ENCODE measurements around the gene CBLB. TPM values are rescaled to one million over a fixed set of nuclear protein-coding genes. Genes with fewer than 3 reads are reported as not detected.

Gene CBLB
- total and polyA plus RNA-seq, 10 donors: 13.8 to 138 (median 67.5) TPM

DNA sequence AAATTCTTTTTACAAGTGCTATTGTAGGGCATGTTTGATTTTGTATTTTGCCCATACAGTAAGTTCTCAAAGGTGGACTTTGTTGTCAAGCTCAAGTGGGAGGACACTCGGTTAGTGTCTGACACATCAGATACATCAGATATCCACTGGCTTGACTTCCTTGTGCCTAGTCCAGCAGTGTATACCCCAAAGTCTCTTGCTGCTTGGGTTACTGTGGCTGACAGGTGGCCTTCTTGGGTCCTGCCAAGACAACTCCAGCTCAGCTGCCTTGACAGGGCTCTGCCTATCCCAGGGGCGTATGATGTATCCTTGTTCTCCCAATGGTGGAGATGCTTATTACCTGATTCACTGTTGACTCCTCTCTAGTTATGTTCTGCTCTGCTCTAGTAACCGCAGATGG, 214.9 kb downstream of the CBLB start:
- intact Hi-C loops (cut with DNase I; ENCODE audit: low total_unique reads): no loop called here
- Histone ChIP-seq H3K4me1 (no peaks in the 10 kb centered on the region), H3K4me3 (no peak overlapping the region), H3K36me3 (peaks cover 0 to 28% (median 13%) of the 10 kb centered on the region in 6 donors), H3K27me3 (replicated peaks in 1 of 7) (no peaks in the 10 kb centered on the region), H3K9me3 (no peaks in the 10 kb centered on the region), H3K27ac (no peak overlapping the region)
- TF ChIP-seq POLR2A (IDR thresholded peaks at IDR 0.05) (no peak), POLR2AphosphoS5 (IDR thresholded peaks at IDR 0.05) (peak in 1 of 3 donors; percentile 28)
- no peak for DNase-seq
- 88 to 100% (median 93%) methylated on average over 3 of the region's 3 CpGs for WGBS, 5 donors

DNA sequence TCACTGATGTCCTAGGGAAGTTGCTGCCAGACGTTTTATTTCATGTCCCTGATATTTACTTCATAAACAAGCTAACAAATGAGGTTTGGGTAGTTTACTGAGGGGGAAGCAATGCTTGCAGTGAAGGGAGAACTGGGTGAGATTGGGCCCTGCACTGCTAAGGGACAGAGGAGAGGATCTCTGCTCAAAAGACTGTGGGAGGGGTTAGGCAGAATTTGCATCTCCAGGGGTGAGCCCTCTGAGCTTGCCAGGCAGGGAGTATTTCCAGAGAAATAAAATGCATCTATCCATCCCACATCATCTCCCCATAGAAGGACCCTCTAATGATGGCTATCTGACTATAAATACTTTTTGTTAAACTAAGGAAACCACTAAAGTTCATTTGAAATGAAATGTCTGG, 215.6 kb downstream of the CBLB start:
- TF ChIP-seq POLR2AphosphoS5 (IDR thresholded peaks at IDR 0.05) (no peak), POLR2A (IDR thresholded peaks at IDR 0.05) (no peak)
- TF ChIP-seq, protein P1, sequence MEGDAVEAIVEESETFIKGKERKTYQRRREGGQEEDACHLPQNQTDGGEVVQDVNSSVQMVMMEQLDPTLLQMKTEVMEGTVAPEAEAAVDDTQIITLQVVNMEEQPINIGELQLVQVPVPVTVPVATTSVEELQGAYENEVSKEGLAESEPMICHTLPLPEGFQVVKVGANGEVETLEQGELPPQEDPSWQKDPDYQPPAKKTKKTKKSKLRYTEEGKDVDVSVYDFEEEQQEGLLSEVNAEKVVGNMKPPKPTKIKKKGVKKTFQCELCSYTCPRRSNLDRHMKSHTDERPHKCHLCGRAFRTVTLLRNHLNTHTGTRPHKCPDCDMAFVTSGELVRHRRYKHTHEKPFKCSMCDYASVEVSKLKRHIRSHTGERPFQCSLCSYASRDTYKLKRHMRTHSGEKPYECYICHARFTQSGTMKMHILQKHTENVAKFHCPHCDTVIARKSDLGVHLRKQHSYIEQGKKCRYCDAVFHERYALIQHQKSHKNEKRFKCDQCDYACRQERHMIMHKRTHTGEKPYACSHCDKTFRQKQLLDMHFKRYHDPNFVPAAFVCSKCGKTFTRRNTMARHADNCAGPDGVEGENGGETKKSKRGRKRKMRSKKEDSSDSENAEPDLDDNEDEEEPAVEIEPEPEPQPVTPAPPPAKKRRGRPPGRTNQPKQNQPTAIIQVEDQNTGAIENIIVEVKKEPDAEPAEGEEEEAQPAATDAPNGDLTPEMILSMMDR (IDR thresholded peaks at IDR 0.05 in 8 of 11, conservative IDR thresholded peaks at IDR 0.05 in 3 of 11): no peak
- peaks cover 0 to 20% (median 6%) of the 10 kb centered on the region in 6 donors for H3K36me3 ChIP-seq
- intact Hi-C loops (cut with DNase I; ENCODE audit: low total_unique reads): no loop called here
- H3K4me1 ChIP-seq: no peaks in the 10 kb centered on the region
- H3K27ac ChIP-seq: no peak overlapping the region
- 51 to 70% (median 58%) methylated on average over 1 of the region's 1 CpG for WGBS, 5 donors
- no peaks in the 10 kb centered on the region for H3K27me3 ChIP-seq (replicated peaks in 1 of 7)
- H3K4me3 ChIP-seq: no peak overlapping the region
- DNase-seq: no peak
- no peaks in the 10 kb centered on the region for H3K9me3 ChIP-seq

DNA sequence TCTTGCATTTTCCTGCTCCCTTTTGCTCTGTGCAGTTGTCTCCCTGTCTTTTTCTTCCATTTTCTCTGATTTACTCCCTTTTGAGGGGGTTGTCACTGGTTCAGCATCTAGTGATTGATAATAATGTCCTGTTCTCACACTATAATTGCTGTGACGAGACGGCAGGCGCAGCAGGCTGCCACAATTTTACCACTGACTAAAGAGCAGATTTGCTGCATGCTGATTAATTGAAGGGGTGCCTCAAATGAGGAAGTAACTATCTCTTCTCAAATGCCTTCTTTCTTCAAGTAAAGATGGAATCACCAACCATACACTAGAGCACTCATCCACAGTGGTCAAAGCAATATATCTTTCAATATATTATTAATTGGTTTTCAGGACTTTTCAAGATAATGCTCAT, 219.3 kb downstream of the CBLB start:
- Histone ChIP-seq H3K27ac (no peak overlapping the region), H3K4me1 (no peaks in the 10 kb centered on the region), H3K9me3 (no peaks in the 10 kb centered on the region), H3K36me3 (no peaks in the 10 kb centered on the region), H3K4me3 (no peak overlapping the region), H3K27me3 (replicated peaks in 1 of 7) (no peaks in the 10 kb centered on the region)
- intact Hi-C loops (cut with DNase I; ENCODE audit: low total_unique reads): no loop called here
- DNase-seq: no peak
- WGBS, 5 donors: 63 to 71% (median 67%) methylated on average over 3 of the region's 3 CpGs
- TF ChIP-seq POLR2AphosphoS5 (IDR thresholded peaks at IDR 0.05) (no peak), POLR2A (IDR thresholded peaks at IDR 0.05) (no peak)
- TF ChIP-seq, protein P1 (IDR thresholded peaks at IDR 0.05 in 8 of 11, conservative IDR thresholded peaks at IDR 0.05 in 3 of 11): no peak

DNA sequence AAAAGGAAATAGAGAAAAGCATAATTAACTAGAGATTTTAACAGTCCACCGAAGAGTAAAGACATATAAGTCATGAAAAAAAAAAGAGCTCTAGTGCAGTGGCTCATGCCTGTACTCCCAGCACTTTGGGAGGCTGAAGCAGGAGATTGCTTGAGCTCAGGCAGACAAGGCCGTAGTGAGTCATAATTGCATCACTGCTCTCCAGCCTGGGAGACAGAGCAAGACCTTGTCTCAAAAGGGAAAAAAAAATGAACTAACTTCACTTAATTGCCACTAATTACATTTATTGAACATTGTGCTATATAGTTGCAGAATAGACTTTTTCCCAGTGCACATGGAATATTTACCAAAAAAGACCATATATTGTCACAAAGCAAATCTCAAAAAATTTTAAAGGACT, 221.8 kb downstream of the CBLB start:
- 67 to 72% (median 69%) methylated on average over 2 of the region's 2 CpGs for WGBS, 5 donors
- intact Hi-C loops (cut with DNase I; ENCODE audit: low total_unique reads): no loop called here
- no peak overlapping the region for H3K27ac ChIP-seq
- TF ChIP-seq, protein P1 (IDR thresholded peaks at IDR 0.05 in 8 of 11, conservative IDR thresholded peaks at IDR 0.05 in 3 of 11): no peak
- TF ChIP-seq POLR2A (IDR thresholded peaks at IDR 0.05): no peak
- TF ChIP-seq POLR2AphosphoS5 (IDR thresholded peaks at IDR 0.05): no peak
- no peaks in the 10 kb centered on the region for H3K4me1 ChIP-seq
- H3K4me3 ChIP-seq: no peak overlapping the region
- no peaks in the 10 kb centered on the region for H3K36me3 ChIP-seq
- no peaks in the 10 kb centered on the region for H3K9me3 ChIP-seq
- no peak for DNase-seq
- H3K27me3 ChIP-seq (replicated peaks in 1 of 7): no peaks in the 10 kb centered on the region

DNA sequence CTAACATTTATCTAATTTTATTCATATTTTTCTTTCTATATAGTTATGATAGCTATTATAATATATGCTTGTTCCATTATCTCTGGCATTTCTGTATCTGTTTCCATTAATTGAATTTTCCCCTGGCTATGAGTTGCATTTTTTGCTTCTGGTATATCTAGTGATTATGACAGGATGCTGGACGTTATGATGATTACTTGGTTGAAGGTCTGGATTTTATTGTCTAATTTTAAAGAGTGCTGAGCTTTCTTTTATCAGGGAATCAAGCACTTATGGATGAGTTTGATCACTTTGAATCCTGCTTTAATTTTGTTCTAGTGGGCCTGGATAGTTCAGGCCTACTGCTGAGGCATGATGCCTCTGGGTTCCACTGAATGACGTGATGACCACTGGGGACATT, 229.7 kb downstream of the CBLB start:
- TF ChIP-seq POLR2A (IDR thresholded peaks at IDR 0.05) (no peak), POLR2AphosphoS5 (IDR thresholded peaks at IDR 0.05) (no peak)
- TF ChIP-seq, protein P1 (IDR thresholded peaks at IDR 0.05 in 8 of 11, conservative IDR thresholded peaks at IDR 0.05 in 3 of 11): no peak
- WGBS, 5 donors: 75 to 84% (median 79%) methylated on average over 2 of the region's 2 CpGs
- no peak overlapping the region for H3K4me3 ChIP-seq
- no peaks in the 10 kb centered on the region for H3K4me1 ChIP-seq
- H3K36me3 ChIP-seq: no peaks in the 10 kb centered on the region
- no peak for DNase-seq
- intact Hi-C loops (cut with DNase I; ENCODE audit: low total_unique reads): no loop called here
- no peak overlapping the region for H3K27ac ChIP-seq
- H3K9me3 ChIP-seq: no peaks in the 10 kb centered on the region
- H3K27me3 ChIP-seq (replicated peaks in 1 of 7): no peaks in the 10 kb centered on the region
